Measurements from ENCODE around the gene MORF4L2.
A peak's percentile ranks its signal among the peaks of the same experiment; 100 is the strongest.

Gene MORF4L2

GRCh38 chrX:103631145-103631544 is 55.4 kb downstream of the MORF4L2 start:
- DNase-seq, result no peak

GRCh38 chrX:103630171-103630511 is 56.4 kb downstream of the MORF4L2 start:
- DNase-seq, result peak in 1 of 2 experiments; percentile 20

- peak; percentile 39 to 53 for DNase-seq
These were observed 57.0 kb downstream of the MORF4L2 start for GRCh38 chrX:103629318-103630170.

GRCh38 chrX:103628386-103629317 is 57.8 kb downstream of the MORF4L2 start, which contains the start of gene TCEAL1:
TSS of gene TCEAL1 (plus strand) at chrX:103628975. CDS start at chrX:103629917, 942 bp downstream.
- DNase-seq, result peak; percentile 36 to 50

- DNase-seq, result no peak
These were observed 59.6 kb downstream of the MORF4L2 start for GRCh38 chrX:103626855-103627254.

All from Kasumi-1 (cell line).